Bronchial epithelial cell (primary cell): ENCODE measurements around the gene SCT. TPM values are rescaled to one million over a fixed set of nuclear protein-coding genes. Genes with fewer than 3 reads are reported as not detected.
A peak's percentile ranks its signal among the peaks of the same experiment; 100 is the strongest.

Source experiments
- DNase-seq: peaks from one replicate; pipeline ENCODE4 v3.0.0-alpha.2; 2010; ENCODE audit warnings: low read depth
- FAIRE-seq: peaks from 2 replicates; lab custom pipeline; 2011; peaks lifted over from hg19 to GRCh38; lab: Jason Lieb, UNC
- H3K27me3 ChIP-seq: 2 replicates; pipeline ENCODE4 v1.5.1; 2011; ENCODE audit warnings: low read length; ENCODE audit not compliant: control insufficient read depth, insufficient read depth
- H3K36me3 ChIP-seq: 2 replicates; pipeline ENCODE4 v1.5.1; 2011; ENCODE audit warnings: low read length; ENCODE audit not compliant: control insufficient read depth, insufficient read depth
- H3K4me3 ChIP-seq: 2 replicates; pipeline ENCODE4 v1.5.1; 2011; ENCODE audit warnings: mild to moderate bottlenecking, low read depth, low read length, control low read depth
- total RNA-seq: library from RNA; depleted of rRNA; stranded (reverse); fragments of >200 nt; gene quantifications from 2 replicates; pipeline ENCODE4 v1.2.1, GENCODE V29; 2014
- TF ChIP-seq, protein P1 (sequence below): IDR thresholded peaks from 2 replicates; pipeline ENCODE4 v1.5.1; 2011; ENCODE audit warnings: mild to moderate bottlenecking, moderate library complexity, low read length, control low read depth, inconsistent platforms; ENCODE audit not compliant: insufficient read depth, severe bottlenecking

The SCT gene
- total RNA-seq, 1 donor from 2014 or later: not detected

DNA sequence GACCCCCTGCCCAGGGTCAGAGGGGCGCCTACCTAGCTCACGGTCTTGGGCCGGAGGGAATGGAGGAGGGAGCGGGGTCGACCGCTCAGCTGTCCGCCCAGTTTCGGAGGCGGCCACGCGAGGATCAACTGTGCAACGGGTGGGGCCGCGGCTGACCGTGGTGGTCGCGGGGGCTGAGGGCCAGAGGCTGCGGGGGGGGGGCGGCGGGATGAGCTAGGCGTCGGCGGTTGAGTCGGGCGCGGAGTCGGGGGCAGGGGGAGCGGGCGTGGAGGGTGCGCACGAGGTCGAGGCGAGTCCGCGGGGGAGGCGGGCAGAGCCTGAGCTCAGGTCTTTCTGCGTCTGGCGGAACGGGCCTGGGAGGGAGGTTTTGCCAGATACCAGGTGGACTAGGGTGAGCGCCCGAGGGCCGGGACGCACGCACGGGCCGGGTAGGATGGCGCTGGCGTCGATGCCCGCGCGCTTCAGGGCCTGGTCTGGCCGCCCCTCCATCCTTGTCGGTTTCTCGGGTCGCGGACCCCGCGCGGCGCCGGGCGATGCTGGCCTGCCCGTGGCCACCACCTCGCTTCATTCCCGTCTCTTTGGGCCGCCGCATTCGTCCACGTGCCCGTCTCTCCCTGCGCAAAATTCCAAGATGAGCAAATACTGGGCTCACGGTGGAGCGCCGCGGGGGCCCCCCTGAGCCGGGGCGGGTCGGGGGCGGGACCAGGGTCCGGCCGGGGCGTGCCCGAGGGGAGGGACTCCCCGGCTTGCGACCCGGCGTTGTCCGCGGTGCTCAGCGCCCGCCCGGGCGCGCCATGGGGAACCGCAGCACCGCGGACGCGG lies 9.7 kb upstream of the SCT start, which contains the start of gene DRD4:
Gene DRD4 (plus strand): TSS at position 759 of the 822 bp plus-strand sequence. CDS start 36 bp downstream, at position 795.
- Histone ChIP-seq H3K4me3 (no peak within 1 kb of the TSS), H3K27me3 (peaks cover 17% of the 10 kb centered on the region)

DNA sequence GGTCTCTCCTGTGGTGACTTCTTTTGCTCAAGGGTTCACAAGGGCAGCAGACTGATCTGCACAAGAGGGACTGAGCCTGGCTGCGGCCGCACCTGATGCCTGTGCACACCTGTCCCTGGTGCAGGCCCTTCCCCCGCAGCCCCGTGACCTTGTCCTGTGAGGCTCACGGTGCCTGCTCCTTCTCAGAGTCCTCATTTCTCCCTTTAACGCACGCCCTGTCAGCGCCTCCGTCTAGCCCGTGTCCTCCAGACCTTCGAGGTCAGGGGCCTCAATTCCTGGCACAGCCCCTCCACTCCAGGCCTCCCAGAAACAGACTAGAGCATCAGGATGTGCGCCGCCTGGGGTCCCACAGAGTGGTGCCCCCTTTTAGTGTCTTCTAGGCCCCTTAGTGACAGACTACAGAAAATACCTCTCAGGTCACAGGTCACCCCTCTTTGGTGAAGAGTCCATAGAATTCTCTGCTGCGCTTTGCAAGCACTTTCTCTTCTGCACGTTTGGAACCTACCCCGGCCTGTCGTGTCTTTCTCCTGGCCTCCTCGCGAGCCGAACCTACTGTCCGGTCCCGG lies 9.0 kb upstream of the SCT start:
- TF ChIP-seq, protein P1, sequence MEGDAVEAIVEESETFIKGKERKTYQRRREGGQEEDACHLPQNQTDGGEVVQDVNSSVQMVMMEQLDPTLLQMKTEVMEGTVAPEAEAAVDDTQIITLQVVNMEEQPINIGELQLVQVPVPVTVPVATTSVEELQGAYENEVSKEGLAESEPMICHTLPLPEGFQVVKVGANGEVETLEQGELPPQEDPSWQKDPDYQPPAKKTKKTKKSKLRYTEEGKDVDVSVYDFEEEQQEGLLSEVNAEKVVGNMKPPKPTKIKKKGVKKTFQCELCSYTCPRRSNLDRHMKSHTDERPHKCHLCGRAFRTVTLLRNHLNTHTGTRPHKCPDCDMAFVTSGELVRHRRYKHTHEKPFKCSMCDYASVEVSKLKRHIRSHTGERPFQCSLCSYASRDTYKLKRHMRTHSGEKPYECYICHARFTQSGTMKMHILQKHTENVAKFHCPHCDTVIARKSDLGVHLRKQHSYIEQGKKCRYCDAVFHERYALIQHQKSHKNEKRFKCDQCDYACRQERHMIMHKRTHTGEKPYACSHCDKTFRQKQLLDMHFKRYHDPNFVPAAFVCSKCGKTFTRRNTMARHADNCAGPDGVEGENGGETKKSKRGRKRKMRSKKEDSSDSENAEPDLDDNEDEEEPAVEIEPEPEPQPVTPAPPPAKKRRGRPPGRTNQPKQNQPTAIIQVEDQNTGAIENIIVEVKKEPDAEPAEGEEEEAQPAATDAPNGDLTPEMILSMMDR: no peak
- Histone ChIP-seq H3K27me3 (peaks cover 17% of the 10 kb centered on the region), H3K4me3 (no peak overlapping the region), H3K36me3 (peaks cover 2% of the 10 kb centered on the region)
- FAIRE-seq (peak; percentile 90), DNase-seq (no peak)

More for the DNA sequence above, 9.7 kb upstream of the SCT start, which contains the start of gene DRD4:
- DNase-seq (no peak), FAIRE-seq (no peak)
- H3K36me3 ChIP-seq: peaks cover 2% of the 10 kb centered on the region
- TF ChIP-seq, protein P1: no peak

GRCh38 chr11:630871-631270 lies 3.9 kb upstream of the SCT start:
- TF ChIP-seq, protein P1: no peak
- Histone ChIP-seq H3K36me3 (peaks cover 2% of the 10 kb centered on the region), H3K27me3 (peaks cover 4% of the 10 kb centered on the region), H3K4me3 (no peak overlapping the region)
- DNase-seq: no peak
- FAIRE-seq: no peak

DNA sequence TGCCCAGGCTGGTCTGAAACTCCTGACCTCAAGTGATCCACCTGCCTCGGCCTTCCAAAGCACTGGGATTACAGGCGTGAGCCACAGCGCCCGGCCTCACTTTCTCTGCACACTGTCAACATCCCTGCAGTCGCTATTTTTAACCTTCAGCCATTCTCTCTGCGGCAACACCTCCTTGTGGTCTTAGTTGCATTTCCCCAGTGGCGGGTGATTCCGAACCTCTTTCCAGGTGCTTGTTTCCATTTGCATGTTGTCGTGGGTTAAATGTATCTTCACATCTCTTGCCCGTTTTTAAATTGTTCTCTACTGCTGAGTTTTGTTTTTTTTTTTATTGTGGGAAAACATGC lies 2.2 kb upstream of the SCT start:
- DNase-seq (no peak), FAIRE-seq (no peak)
- peaks cover 4% of the 10 kb centered on the region for H3K27me3 ChIP-seq
- no peak overlapping the region for H3K4me3 ChIP-seq
- TF ChIP-seq, protein P1: no peak
- peaks cover 2% of the 10 kb centered on the region for H3K36me3 ChIP-seq

- Histone ChIP-seq H3K36me3 (peaks cover 2% of the 10 kb centered on the region), H3K4me3 (no peak overlapping the region), H3K27me3 (peaks cover 4% of the 10 kb centered on the region)
- DNase-seq (no peak), FAIRE-seq (no peak)
- TF ChIP-seq, protein P1: no peak
Measured at GRCh38 chr11:628056-628455, 1.1 kb upstream of the SCT start.
